HG03095 (cell line): ENCODE data around the gene CCDC106.
A peak's percentile ranks its signal among the peaks of the same experiment; 100 is the strongest.

Source experiments
- ATAC-seq: cut with Tn5 transposase; IDR thresholded peaks from one replicate; pipeline ENCODE4 v1.9.1; 2021; ENCODE audit warnings: moderate library complexity; ENCODE audit not compliant: unreplicated experiment

The CCDC106 gene

DNA sequence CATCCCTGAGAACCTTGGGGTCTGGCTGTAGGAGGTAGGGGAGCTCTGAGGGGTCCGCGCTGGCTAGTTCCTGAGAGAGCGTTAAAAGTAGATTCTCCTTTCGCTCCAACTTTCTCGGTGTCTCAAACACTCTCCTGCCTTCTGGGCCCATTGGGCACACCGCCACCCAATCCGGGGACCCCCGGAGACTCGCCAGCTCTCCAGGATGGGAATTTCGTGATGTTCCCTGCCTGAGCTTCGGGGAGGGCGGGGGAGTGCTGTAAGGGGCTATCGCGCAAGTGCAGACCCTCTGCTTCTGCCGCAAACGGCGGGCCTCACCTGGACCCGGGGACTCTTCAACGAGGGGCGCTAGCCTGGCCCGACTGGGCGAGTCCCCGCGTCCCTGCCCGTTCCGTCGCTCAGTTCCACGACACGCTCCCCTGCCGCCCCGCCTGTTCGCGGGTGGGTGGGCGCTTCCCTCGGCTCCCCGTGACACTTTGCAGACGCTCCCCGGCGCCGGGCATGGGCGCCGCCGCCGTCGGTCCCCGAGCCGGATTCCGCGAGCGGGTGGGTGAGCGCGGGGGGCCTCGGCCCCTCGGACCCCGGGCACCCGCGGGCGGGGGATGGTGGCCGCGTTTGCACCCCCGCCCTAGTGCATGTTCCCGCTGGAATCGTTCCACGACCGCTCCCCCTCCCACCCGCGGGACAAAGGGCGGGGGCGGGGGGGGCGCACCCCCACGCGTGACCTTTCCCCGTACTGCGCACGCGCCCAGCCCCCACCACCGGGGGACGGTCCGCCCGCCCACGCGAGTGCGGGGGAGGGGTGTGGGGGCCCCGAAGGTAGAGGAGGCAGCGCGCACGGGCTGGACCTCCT, at the start of gene CCDC106:
Gene CCDC106, plus strand, starts transcription at position 481 of the 853 bp plus-strand sequence. CDS start 835 bp downstream, outside the sequence.
- no peak for ATAC-seq

DNA sequence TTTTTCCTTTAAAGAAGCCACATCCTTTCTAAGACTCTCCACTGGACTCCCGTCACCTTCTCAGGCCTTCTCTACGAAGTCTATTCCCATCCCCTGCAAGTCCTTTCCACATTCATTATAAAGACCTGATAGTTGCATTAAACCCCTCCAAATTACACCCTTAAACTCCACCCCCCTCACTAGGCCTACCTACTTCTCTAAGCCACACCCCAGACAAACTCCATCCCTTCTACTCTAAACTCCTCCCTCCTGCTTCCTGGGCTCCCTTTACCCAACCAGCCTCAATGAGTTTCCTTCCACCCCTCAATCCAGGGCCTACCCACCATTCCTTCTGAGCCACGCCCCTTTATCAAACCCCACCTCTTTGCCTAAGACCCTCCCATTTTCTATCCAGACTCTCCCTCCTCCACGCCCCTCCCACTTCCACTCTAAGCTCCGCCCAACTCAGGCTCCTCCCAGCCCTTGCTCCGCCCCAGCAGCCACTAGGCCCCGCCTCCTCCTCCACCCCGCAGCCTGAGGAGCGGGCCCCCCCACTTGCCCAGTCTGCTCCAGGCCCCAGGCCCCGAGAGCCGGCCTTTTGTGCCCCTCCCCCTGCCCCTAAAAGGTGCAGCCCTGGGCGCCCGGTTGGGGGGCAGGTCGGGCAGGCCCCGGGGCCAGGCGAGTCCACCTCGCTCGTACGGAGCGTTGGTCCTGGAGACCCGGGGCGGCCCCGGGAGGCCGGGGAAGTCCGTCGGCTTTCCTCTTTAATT, 49.1 kb upstream of the CCDC106 start:
- ATAC-seq = peak; percentile 44

DNA sequence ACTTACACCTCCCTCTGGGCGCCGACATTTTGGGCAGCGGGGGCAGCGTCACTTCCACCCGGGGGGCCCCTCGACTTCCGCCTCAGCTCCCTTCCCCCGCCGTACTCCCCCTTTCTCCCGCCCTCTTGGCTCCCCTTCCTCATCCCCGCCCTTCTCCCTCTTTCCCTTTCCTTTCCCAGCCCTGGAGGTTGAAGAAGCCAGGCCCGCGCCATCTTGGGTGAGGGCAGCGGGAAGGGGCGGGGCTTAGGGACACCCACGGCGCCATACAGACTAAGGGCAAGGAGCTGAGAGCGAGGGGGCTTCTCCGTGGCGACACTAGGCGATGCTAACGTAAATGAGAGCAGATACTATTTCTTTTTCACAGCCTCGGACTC, 48.6 kb upstream of the CCDC106 start, which contains the start of gene FIZ1:
Gene FIZ1, minus strand, starts transcription at position 50 of the 374 bp plus-strand sequence. CDS start 1,652 bp downstream, outside the sequence.
- ATAC-seq = peak; percentile 38

DNA sequence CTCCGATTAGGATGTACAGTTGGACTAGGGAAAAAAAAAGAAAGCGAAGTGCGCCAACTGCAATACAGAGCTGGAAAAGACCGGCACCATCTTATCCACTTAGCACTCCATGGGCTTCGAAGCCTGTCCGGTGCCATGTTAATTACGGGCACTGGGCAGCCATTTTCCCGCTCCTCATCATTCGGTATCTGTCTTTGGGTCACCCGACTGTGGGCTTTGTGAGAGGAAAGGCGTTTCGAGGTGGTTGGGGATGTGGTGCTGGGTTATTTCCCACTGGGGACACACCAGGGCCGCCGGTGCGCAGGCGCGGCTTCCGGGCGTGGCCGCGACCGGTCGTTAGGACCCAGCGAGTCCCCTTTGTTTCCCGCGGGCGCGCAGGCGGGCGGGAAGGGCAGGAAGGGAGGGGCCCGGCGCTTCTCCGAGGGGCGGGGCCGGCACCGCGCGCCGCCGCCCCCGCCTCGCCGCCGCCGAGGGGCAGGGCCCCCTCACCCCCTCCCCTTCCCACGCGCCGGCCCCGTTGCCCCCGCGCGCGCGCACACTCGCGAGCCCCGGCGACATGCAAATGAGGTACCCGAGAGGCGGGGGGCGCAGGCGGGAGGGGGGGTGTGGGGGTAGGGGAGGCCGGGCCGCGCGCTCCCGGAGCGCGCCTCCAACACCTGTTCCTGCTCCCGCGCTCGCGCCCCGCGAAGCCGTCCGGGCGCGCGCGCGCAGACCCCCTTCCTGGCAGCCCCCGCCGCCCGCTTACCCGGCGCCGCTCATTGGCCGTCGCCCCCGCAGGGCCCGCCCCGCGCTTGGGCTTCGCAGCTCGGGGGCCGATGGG, 48.0 kb upstream of the CCDC106 start, which contains the start of gene ZNF524:
Gene ZNF524, plus strand, starts transcription at position 447 of the 820 bp plus-strand sequence. CDS start 1,825 bp downstream, outside the sequence.
- peak; percentile 33 for ATAC-seq

DNA sequence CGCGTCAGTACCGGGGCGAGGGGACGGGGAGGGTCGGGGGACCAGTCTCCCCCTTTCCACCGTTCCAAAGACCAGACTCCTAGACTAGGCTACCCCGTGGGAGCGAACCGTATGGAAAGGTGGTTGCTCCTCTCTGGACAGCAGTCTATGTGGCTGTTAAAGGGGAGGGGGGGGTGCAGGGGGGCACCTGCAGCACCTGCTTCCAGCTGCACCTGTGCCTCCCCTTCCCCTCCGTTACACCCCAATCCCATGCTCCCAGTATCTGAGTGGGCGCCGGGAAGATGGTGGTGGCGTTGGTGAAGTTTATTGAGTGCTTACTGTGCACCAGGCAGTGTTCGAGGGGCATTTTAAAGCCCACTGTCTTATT, 47.4 kb upstream of the CCDC106 start:
- no peak for ATAC-seq

DNA sequence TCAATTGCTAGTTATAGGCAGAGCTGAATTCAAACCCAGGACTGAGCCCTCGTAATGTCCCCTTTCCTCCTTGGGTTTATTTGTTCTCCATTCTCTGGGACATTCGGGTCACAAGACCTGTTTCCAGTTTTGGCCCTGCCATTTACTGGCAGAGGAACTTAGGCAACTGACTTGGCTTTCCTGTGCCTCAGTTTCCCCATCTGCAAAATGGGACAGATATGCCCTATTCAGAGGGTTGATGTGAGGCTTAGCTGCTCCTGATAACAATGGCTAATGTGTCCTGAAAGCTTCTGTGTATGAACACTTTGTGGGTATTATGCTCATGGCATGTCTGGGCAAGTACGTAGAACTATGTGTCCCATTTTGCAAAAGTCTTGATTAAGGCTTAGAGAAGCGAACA, 46.9 kb upstream of the CCDC106 start:
- ATAC-seq = no peak

DNA sequence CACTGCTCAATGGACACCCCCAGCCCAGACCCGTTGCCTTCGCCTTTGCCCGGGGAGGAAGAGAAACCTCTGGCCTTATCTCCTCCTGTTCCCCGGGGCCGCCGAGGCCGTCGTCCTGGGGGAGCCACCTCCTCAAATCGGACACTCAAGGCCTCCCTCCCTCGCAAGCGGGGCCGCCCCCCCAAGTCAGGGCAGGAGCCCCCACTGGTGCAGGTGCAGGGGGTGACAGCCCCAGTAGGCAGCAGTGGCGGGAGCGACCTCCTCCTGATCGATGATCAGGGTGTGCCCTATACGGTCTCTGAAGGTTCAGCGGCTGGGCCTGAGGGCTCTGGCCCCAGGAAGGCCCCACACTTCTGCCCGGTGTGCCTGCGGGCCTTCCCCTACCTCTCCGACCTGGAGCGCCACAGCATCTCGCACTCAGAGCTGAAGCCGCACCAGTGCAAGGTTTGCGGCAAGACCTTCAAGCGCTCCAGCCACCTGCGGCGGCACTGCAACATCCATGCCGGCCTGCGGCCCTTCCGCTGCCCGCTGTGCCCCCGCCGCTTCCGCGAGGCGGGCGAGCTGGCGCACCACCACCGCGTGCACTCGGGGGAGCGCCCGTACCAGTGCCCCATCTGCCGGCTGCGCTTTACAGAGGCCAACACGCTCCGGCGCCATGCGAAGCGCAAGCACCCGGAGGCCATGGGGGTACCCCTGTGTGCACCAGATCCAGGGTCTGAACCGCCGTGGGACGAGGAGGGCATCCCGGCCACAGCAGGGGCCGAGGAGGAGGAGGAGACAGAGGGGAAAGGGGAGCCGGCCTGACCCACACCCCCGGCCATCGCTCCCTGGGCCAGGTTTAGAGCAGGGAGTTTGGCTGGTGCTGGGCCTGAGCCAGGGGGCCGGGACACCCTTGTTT, 45.7 kb upstream of the CCDC106 start:
- no peak for ATAC-seq

DNA sequence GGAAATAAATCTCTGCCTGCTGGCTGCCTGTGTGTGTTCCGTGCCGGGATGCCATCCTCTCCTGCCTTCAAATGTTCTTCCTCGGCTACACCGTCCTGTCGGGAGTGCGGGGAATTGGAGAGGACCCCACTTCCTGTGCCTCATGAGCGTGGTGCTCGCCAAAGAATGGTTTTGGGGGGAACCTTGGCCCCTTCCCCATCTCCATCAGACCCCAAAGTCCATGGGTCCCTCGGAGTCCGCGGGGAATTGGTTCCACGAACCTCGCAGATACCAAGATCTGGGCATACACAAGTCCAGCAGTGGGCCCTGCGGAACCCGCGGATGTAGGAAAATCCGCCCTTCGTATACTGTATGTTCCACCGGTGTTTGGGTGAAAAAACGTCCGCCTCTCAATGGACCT, 44.9 kb upstream of the CCDC106 start:
- no peak for ATAC-seq

DNA sequence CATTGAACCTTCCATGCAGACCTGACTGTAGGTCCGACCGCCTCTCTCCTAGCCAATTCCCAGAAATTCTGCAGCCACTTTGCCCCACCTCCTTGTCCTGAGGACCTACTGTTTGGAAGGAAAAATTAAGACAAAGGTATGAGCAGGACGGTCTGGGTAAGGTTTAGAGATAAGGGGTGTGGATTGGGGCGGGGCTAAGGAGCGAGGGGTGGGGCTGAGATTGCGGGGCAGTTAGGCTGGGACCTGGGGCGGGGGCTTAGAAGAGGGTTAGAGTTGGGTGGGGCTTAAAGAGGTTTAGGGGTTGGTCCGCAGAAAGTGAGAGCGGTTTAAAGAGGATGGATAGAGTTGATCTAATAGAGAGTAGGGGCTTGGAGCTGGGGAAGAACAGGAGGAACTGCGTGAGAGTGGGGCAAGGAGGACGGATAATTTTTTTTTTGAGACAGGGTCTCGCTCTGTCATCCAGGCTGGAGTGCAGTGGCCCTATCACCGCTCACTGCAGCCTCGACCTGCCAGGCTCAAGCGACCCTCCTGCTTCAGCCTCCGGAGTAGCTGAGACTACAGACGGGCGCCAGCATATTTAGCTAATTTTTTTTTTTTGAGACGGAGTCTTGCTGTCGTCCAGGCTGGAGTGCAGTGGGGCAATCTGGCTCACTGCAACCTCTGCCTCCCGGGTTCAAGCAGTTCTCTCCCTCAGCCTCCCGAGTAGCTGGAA, 44.3 kb upstream of the CCDC106 start:
- no peak for ATAC-seq

DNA sequence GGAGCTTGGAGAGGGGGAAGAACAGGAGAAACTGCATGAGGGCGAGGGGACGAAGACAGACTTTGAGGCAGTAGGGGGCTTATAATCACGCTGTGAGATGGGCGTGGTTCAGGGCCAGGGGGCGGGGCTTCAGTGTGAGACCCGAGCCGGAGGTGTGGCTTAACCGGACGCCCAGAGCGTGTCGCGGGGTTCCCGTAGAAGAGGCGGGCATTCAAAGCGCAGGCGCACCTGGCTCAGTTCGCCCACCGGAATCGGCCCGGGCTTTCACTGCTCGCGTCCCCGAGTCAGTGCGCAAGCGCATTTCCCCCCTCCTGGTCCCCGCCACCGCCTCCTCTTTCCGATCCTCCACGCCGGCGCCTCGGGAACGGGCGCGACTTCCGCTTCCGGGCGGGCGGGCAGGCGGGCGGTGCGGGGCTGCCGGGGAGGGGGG, 42.8 kb upstream of the CCDC106 start:
- peak; percentile 45 for ATAC-seq

DNA sequence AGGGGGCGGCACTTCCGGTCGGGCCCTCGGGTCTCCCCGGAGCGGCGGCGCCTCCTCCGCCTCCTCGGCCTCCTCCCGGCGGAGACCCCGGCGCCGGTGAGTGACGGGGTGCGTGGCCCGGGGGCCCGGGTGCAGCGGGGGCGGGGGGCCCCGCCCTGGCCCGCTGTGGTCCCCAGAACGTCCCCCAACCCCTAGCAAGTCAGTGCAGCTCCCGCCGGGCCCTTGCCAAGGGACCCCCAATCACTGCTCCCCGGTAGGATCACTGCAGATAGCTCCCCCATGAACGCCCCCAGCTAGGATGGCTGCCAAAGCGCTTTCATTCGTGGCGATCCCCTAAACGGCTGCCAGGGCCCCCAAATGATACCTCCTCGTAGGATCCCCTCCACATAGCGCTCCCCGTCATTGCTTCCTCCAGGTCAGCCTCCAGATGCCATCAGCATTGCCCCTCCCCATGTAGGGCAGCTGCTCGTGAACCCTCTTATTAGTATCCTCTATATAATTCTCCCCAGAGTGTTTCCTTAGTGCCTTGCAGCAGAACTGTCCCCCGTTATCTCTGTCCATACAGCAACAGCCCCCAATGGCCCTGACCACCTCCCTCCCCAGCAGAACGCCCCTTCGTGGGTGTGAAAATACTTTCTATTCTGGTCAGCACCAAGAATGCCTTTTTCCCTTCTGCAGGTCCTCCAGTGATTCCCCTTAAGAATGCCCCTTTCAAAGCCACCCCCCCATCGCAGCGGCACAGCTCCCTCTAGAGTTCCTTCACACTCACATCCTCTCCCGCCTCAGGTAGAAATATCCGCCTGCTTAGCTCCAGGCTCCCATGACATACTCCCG, 42.2 kb upstream of the CCDC106 start, which contains the start of gene ZNF865:
Gene ZNF865, plus strand, starts transcription at position 11 of the 834 bp plus-strand sequence. CDS start 7,972 bp downstream, outside the sequence.
- ATAC-seq = peak; percentile 32

DNA sequence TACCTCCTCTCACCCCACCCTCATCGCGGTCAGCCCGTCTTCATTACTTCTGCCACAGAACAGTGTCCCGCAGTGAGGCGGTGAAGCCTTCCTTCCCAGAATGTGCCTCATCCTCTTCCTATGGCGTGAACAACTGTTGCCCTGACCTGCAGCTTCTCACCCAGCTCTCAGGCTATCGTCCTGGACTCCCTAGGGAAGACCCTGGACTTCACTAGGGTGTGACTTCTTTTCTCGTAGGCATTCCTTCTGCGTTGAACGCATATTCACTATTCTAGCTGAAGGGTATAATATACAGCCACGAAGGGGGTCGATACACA, 41.6 kb upstream of the CCDC106 start:
- no peak for ATAC-seq

DNA sequence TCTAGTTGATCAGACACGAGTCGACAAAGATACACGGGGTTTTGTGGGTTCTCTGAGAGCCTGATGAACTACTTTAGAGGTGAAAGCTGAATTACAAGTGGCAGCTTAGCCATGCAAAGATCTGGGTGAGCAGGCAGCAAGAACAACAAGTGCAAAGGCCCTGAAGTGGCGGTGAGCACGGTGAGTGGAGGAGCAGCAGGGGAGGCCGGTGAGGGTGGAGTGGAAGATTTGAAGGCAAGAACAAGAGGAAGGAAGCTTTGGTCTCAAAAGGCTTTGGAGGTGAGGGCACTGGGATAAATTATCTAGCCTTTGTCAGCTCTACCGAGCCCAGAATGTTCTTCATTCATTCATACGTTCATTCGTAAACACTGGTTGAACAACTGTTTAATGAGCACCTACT, 41.2 kb upstream of the CCDC106 start:
- no peak for ATAC-seq

DNA sequence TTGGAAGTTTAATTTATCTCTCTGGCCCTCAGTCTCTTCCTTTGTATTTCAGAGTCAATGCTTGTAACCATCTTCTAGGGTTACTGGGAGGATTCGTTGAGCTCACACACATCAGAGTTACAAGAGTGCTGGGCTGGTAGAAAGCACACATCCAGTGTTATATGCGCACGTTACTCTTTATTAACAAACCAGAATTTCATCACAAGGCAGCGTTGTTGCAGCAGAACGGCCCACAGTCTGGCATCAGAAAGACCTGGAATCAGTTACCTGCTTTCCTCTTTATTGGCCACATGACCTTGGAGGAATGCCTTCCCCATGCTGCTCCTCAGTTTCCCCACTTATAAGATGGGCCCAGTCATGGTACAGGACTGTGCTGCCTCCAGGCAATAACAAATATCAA, 38.7 kb upstream of the CCDC106 start:
- ATAC-seq = no peak

DNA sequence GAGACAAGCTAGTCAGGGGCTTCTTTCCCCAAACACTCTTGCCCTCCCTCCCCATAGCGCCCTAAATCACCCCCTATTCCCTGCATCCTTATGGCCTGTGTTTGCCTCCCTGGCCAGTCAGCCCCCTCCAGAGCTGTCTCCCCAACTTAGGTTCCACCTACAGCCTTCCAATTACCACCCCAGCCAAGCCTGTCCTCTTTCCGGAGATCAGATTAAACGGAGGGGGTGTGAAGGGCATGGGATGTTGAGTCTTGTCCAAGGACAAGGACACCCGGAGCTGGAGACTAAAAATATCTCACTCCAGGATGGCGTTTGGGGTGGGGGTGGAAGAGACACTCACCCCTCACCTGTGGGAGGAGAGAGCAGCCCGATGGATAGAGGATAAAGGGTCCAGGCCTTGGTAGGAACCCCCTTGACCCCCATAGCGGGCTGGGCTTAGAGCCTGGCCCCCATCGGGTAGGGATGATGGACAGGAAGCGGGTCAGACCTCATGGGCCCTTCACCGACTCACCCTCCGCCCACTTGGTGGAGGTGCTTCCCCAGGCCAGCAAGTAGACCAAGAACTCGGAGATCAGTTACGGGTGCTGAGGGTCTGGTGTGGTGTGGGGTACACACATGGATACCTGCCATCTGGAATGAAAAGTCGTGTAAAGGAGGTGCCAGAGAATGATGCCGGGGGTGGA, 36.6 kb upstream of the CCDC106 start:
- ATAC-seq = no peak

DNA sequence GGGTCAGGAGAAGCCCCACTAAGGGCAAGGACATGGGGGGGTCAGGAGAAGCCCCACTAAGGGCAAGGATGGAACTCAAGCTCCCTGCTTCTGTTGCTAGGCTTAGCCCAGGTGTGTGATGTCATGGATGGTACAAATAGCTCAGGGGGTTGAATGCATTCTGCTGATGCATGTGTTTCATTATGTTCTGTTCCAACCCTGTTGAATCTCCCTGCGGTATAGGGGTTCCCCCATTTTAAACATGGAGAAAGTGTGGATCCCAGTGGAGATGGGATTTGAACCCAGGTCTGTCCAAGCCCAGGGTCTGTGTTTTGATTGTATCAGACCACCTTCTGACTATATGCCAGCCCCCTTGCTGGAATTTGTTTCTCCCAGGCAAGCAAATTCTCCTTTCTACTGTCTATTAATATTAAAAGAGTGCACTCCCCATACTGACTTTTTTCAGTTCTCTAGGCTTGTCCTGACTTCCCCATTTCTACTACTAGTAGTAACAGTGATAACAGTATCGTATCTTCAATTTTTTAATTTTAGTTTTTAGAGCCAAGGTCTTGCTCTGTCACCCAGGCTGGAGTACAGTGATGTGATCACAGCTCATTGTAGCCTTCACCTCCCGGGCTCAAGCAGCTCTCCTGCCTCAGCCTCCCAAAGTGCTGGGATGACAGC, 35.9 kb upstream of the CCDC106 start:
- no peak for ATAC-seq

DNA sequence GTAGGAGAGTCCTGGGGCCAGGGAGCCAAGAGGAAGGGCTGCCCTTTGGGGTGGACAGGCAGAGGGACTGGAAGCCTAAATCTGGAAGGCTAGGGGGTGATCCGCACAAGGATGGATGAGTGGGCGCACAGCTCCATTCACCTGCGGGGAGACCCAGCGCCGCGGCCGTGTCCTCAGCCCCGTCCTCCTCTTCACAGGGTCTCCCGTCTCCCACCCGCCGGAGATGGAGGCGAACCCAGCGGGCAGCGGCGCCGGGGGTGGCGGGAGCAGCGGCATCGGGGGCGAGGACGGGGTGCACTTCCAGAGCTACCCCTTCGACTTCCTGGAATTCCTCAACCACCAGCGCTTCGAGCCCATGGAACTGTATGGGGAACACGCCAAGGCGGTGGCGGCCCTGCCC, 34.6 kb upstream of the CCDC106 start:
- ATAC-seq = no peak
